IMR-90 (cell line): ENCODE results near the gene FGR. TPM values are rescaled to one million over a fixed set of nuclear protein-coding genes. Genes with fewer than 3 reads are reported as not detected.
A peak's percentile ranks its signal among the peaks of the same experiment; 100 is the strongest.

Experiments used
- ATAC-seq: fragments of 200-7000 bp; cut with Tn5 transposase; 2 replicates; pipeline ENCODE4 v1.9.1; 2020; ENCODE audit warnings: low read depth, mild to moderate bottlenecking, moderate library complexity
- BruUV-seq: library from RNA; stranded (reverse); fragments of 400-500 nt; replicated peaks from 2 replicates; lab custom pipeline; 2021; lab: Mats Ljungman, UMichigan
- CTCF ChIA-PET: fragments of 300-600 bp; formaldehyde crosslinking; extraction: SDS; loops from one replicate; lab custom pipeline; 2021; ENCODE audit warnings: antibody characterized with exemption; lab: Yijun Ruan, JAX
- POLR2A ChIA-PET: fragments of 300-600 bp; sonication (Branson Sonifier 250); formaldehyde crosslinking; loops from one replicate; lab custom pipeline; 2022; ENCODE audit warnings: antibody characterized with exemption; ENCODE audit not compliant: unreplicated experiment; lab: Charles Lee
- DNase-seq: peaks from one replicate; pipeline ENCODE4 v3.0.0; 2013
- H2AFZ ChIP-seq: replicated peaks from 2 replicates; pipeline ENCODE3; 2013; ENCODE audit warnings: low read length, mild to moderate bottlenecking; ENCODE audit not compliant: poor library complexity
- H2AK5ac ChIP-seq: 2 replicates; pipeline ENCODE4 v1.6.1; 2013; ENCODE audit warnings: low read depth, low read length, inconsistent platforms
- H2AK9ac ChIP-seq: replicated peaks from 2 replicates; pipeline ENCODE3; 2013; ENCODE audit warnings: mild to moderate bottlenecking, low read depth, low read length, moderate library complexity; ENCODE audit not compliant: poor library complexity
- H2BK120ac ChIP-seq: 2 replicates; pipeline ENCODE4 v1.6.1; 2013; ENCODE audit warnings: low read depth, low read length, inconsistent platforms
- H2BK15ac ChIP-seq: 3 replicates; pipeline ENCODE4 v1.6.1; 2013; ENCODE audit warnings: low read depth, low read length, inconsistent platforms
- H2BK20ac ChIP-seq: 2 replicates; pipeline ENCODE4 v1.6.1; 2013; ENCODE audit warnings: low read depth, mild to moderate bottlenecking, inconsistent platforms, low read length, moderate library complexity
- H2BK5ac ChIP-seq: 2 replicates; pipeline ENCODE4 v1.6.1; 2013; ENCODE audit warnings: mild to moderate bottlenecking, low read depth, low read length, inconsistent platforms; ENCODE audit not compliant: poor library complexity, severe bottlenecking
- H3K14ac ChIP-seq: replicated peaks from 2 replicates; pipeline ENCODE4 v1.6.1; 2013; ENCODE audit warnings: low read depth, low read length, inconsistent platforms
- H3K18ac ChIP-seq: 2 replicates; pipeline ENCODE4 v1.6.1; 2013; ENCODE audit warnings: low read depth, low read length, control low read depth
- H3K23ac ChIP-seq: 2 replicates; pipeline ENCODE4 v1.6.1; 2013; ENCODE audit warnings: low read depth, low read length, inconsistent platforms
- H3K27ac ChIP-seq: 2 replicates; pipeline ENCODE4 v1.5.1; 2013; ENCODE audit warnings: mild to moderate bottlenecking, control low read depth, low read length; ENCODE audit not compliant: insufficient read depth
- H3K27me3 ChIP-seq: 2 replicates; pipeline ENCODE4 v1.6.1; 2013; ENCODE audit warnings: low read length; ENCODE audit not compliant: control insufficient read depth, insufficient read depth
- H3K36me3 ChIP-seq: 2 replicates; pipeline ENCODE4 v1.6.1; 2013; ENCODE audit warnings: low read length, mixed read lengths; ENCODE audit not compliant: control insufficient read depth, insufficient read depth
- H3K4ac ChIP-seq: 2 replicates; pipeline ENCODE4 v1.6.1; 2013; ENCODE audit warnings: low read depth, low read length, inconsistent platforms
- H3K4me1 ChIP-seq: 2 replicates; pipeline ENCODE4 v1.6.1; 2013; ENCODE audit warnings: low read length, mixed read lengths; ENCODE audit not compliant: control insufficient read depth, insufficient read depth
- H3K4me2 ChIP-seq: 2 replicates; pipeline ENCODE4 v1.6.1; 2013; ENCODE audit warnings: low read depth, mild to moderate bottlenecking, control low read depth, low read length, moderate library complexity
- H3K4me3 ChIP-seq: 2 replicates; pipeline ENCODE4 v1.5.1; 2013; ENCODE audit warnings: low read depth, mild to moderate bottlenecking, control low read depth, low read length, moderate library complexity; ENCODE audit not compliant: insufficient read depth
- H3K56ac ChIP-seq: 2 replicates; pipeline ENCODE4 v1.6.1; 2013; ENCODE audit warnings: low read length, inconsistent platforms; ENCODE audit not compliant: insufficient read depth; ENCODE audit errors: extremely low read depth
- H3K79me1 ChIP-seq, 2 experiments: 2 replicates each; pipeline ENCODE4 v1.6.1; 2013; ENCODE audit warnings: low read length in 2 of 2, inconsistent platforms in 1 of 2, low read depth in 1 of 2
- H3K9ac ChIP-seq: 2 replicates; pipeline ENCODE4 v1.6.1; 2013; ENCODE audit warnings: low read depth, low read length, control low read depth
- H3K9me1 ChIP-seq: 2 replicates; pipeline ENCODE4 v1.6.1; 2013; ENCODE audit warnings: low read length, inconsistent platforms; ENCODE audit not compliant: insufficient read depth
- H3K9me3 ChIP-seq: 2 replicates; pipeline ENCODE4 v1.6.1; 2013; ENCODE audit warnings: low read length; ENCODE audit not compliant: control insufficient read depth, insufficient read depth
- H4K20me1 ChIP-seq: 2 replicates; pipeline ENCODE4 v1.6.1; 2013; ENCODE audit warnings: low read length, inconsistent platforms; ENCODE audit not compliant: insufficient read depth
- H4K5ac ChIP-seq: 2 replicates; pipeline ENCODE4 v1.6.1; 2013; ENCODE audit warnings: mild to moderate bottlenecking, low read depth, low read length, control low read depth
- H4K8ac ChIP-seq, 2 experiments: 2 replicates each; pipeline ENCODE4 v1.6.1; 2013; ENCODE audit warnings: low read depth in 2 of 2, low read length in 2 of 2, control low read depth in 1 of 2, inconsistent platforms in 1 of 2
- H4K91ac ChIP-seq: 2 replicates; pipeline ENCODE4 v1.6.1; 2013; ENCODE audit warnings: low read depth, low read length, inconsistent platforms; ENCODE audit not compliant: insufficient read depth
- FOS ChIP-seq: fragments of 150-350 bp; IDR thresholded peaks from 2 replicates; pipeline ENCODE4 v1.6.1; 2016; ENCODE audit warnings: low read depth, low read length
- NFE2L2 ChIP-seq: fragments of 150-350 bp; IDR thresholded peaks from 2 replicates; pipeline ENCODE4 v1.6.1; 2016; ENCODE audit warnings: low read depth, mild to moderate bottlenecking, low read length
- WGBS, 2 experiments: methylation state at CpG; one replicate each; pipeline versions ENCODE4 v1.1.5 to v1.1.7; 2013; ENCODE audit warnings: missing lambda C conversion rate in 2 of 2; ENCODE audit not compliant: insufficient read length in 1 of 2; ENCODE audit errors: extremely low coverage in 2 of 2; 5-methylcytosine and 5-hydroxymethylcytosine counted together
- dilution Hi-C: fragments of 300-500 bp; cut with HindIII; formaldehyde crosslinking; loops from one replicate; pipeline ENCODE4 v1.14.3; 2018; ENCODE audit warnings: low sequenced_read_pairs; ENCODE audit not compliant: unreplicated experiment
- in situ Hi-C: fragments of 300-500 bp; cut with MboI; formaldehyde crosslinking; loops from 3 replicates; pipeline ENCODE4 v1.14.3; 2019; ENCODE audit warnings: low sequenced_read_pairs, inconsistent platforms, mixed read lengths
- intact Hi-C: fragments of 100-400 bp; cut with micrococcal nuclease; formaldehyde crosslinking; loops from 2 replicates; pipeline ENCODE4 v1.10.0; 2022
- polyA plus RNA-seq, 3 experiments: library from polyadenylated mRNA; depleted of rRNA; stranded (reverse); fragments of >200 nt; gene quantifications; 2 replicates each; pipeline ENCODE4 v1.2.3, GENCODE V29; 2012; ENCODE audit warnings: low replicate concordance in 1 of 3
- total RNA-seq: library from RNA; depleted of rRNA; stranded (reverse); fragments of >200 nt; gene quantifications from 2 replicates; pipeline ENCODE4 v1.2.3, GENCODE V29; 2012

The FGR gene
- total and polyA plus RNA-seq, 2 of the 4 experiments (the other 2 are of a cell fraction): not detected

- peak overlapping the region; percentile 27 for H2BK20ac ChIP-seq
- H3K9me3 ChIP-seq: no peaks in the 10 kb centered on the region
- H2AFZ ChIP-seq: peak overlapping the region; percentile 18
- peak overlapping the region; percentile 20 for H4K91ac ChIP-seq
- peak overlapping the region; percentile 6 for H2AK9ac ChIP-seq
- H3K4ac ChIP-seq: peak overlapping the region; percentile 75
- in situ Hi-C loops (no loop called here), dilution Hi-C loops (no loop called here), intact Hi-C loops (no loop called here)
- H2AK5ac ChIP-seq: peak overlapping the region; percentile 86; the same call in 1 of the 2 replicates
- H4K20me1 ChIP-seq: peaks cover 36% of the 10 kb centered on the region
- H3K4me3 ChIP-seq: no peak overlapping the region
- peak; percentile 45 for ATAC-seq
- H3K56ac ChIP-seq: no peak overlapping the region
- H2BK5ac ChIP-seq: peak overlapping the region; percentile 25
- H3K9ac ChIP-seq: no peak overlapping the region
- H3K18ac ChIP-seq: no peak overlapping the region
- whole genome bisulfite sequencing, 2 experiments: 60% methylated on average over 1 of the region's 10 CpGs; no CpG with 5 or more reads in 1 of the 2 experiments
- ChIA-PET CTCF (interaction anchor here (0.6 to 1.1 kb wide), 2 partner anchors 12 to 282 kb away, joined by 3 read pairs; no protein-coding TSS in a partner anchor), POLR2A (no interaction called here)
- peak overlapping the region; percentile 16 for H3K14ac ChIP-seq
- peak overlapping the region; percentile 38; the same call in 1 of the 2 replicates for H3K4me2 ChIP-seq
- H3K79me1 ChIP-seq: peaks cover 35 to 93% of the 10 kb centered on the region in 2 experiments
- peaks cover 31% of the 10 kb centered on the region for H3K9me1 ChIP-seq
- peak overlapping the region; percentile 50; the same call in 1 of the 2 replicates for H2BK120ac ChIP-seq
- H2BK15ac ChIP-seq: peak overlapping the region; percentile 24; the same call in 1 of the 3 replicates
- 0 out of 2 replicates have a peak overlapping the region, but pooled peaks have one; percentile 1 for H3K23ac ChIP-seq
- no peaks in the 10 kb centered on the region for H3K36me3 ChIP-seq
- H4K5ac ChIP-seq: no peak overlapping the region
- H3K4me1 ChIP-seq: peaks cover 55% of the 10 kb centered on the region
- DNase-seq: peak; percentile 46
- peak overlapping the region; percentile 18; the same call in 1 of the 2 replicates for H3K27ac ChIP-seq
- BruUV-seq: no TSS peak
- H3K27me3 ChIP-seq: no peaks in the 10 kb centered on the region
- TF ChIP-seq FOS (0 out of 2 replicates have a peak, but pooled peaks have one; percentile 27), NFE2L2 (no peak)
- peak overlapping the region in 1 of 2 experiments; percentile 67; a peak in 2 of 4 replicates for H4K8ac ChIP-seq
These were observed 71.2 kb downstream of the FGR start for GRCh38 chr1:27563591-27564471.
